MM.1S (cell line): ENCODE data around the gene FARSA.

Source experiments
- EZH2 ChIP-seq: fragments of 300-600 bp; sonication (generic); optimal IDR thresholded peaks from 2 replicates; pipeline ENCODE3; 2017; ENCODE audit warnings: low read depth, mild to moderate bottlenecking, antibody characterized with exemption, low read length, mixed read lengths
- EZH2phosphoT487 ChIP-seq: fragments of 300-600 bp; sonication (generic); IDR thresholded peaks from 2 replicates; pipeline ENCODE4 v1.6.1; 2018; ENCODE audit warnings: antibody characterized with exemption, low read length
- TF ChIP-seq, protein P1 (sequence below): fragments of 300-600 bp; sonication (generic); IDR thresholded peaks from 2 replicates; pipeline ENCODE4 v1.5.1; 2016; ENCODE audit warnings: antibody characterized with exemption, low read length, mixed read lengths

DNA sequence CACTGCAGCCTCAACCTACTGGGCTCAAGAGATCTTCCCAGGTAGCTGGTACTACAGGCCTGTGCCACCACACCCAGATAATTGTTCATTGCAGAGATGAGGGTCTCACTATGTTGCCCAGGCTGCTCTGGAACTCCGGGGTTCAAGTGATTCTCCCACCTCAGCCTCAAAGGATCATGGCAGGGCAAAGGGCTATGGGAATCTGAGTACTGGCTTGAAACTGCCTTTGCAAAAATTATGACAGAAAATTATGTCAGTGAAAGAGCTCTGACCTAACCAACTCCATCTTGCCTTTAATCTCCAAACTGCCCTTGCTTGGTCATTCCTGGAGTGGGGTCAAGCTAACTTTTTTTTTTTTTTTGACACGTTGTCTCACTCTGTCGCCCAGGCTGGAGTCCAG, 50.9 kb downstream of the FARSA start:
- TF ChIP-seq, protein P1, sequence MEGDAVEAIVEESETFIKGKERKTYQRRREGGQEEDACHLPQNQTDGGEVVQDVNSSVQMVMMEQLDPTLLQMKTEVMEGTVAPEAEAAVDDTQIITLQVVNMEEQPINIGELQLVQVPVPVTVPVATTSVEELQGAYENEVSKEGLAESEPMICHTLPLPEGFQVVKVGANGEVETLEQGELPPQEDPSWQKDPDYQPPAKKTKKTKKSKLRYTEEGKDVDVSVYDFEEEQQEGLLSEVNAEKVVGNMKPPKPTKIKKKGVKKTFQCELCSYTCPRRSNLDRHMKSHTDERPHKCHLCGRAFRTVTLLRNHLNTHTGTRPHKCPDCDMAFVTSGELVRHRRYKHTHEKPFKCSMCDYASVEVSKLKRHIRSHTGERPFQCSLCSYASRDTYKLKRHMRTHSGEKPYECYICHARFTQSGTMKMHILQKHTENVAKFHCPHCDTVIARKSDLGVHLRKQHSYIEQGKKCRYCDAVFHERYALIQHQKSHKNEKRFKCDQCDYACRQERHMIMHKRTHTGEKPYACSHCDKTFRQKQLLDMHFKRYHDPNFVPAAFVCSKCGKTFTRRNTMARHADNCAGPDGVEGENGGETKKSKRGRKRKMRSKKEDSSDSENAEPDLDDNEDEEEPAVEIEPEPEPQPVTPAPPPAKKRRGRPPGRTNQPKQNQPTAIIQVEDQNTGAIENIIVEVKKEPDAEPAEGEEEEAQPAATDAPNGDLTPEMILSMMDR, result no peak
- TF ChIP-seq EZH2phosphoT487, result no peak
- no peak for TF ChIP-seq EZH2
